Natural killer cell (primary cell): ENCODE results near the gene MALRD1. TPM values are rescaled to one million over a fixed set of nuclear protein-coding genes. Genes with fewer than 3 reads are reported as not detected.

Source experiments
- ATAC-seq, 3 donors: fragments of 150-1000 bp in 2 of 3; fragments of 200-7000 bp in 1 of 3; cut with Tn5 transposase; 1 replicate in 1 of 3; 2 replicates in 2 of 3; pipeline ENCODE4 v1.10.0; 2021; ENCODE audit warnings: mild to moderate bottlenecking in 2 of 3, moderate library complexity in 2 of 3
- DNase-seq, 2 donors: peaks; one replicate each; pipeline versions ENCODE4 v3.0.0 to v3.0.0-alpha.2; 2013 to 2021; ENCODE audit warnings: mixed read lengths in 1 of 2
- H3K27ac ChIP-seq: one replicate; pipeline ENCODE4 v1.5.1; 2013; ENCODE audit warnings: mild to moderate bottlenecking, low read length
- H3K27me3 ChIP-seq: one replicate; pipeline ENCODE4 v1.6.1; 2013; ENCODE audit warnings: low read length; ENCODE audit not compliant: control insufficient read depth, insufficient read depth
- H3K36me3 ChIP-seq: one replicate; pipeline ENCODE4 v1.6.1; 2013; ENCODE audit warnings: low read length; ENCODE audit not compliant: control insufficient read depth, insufficient read depth
- H3K4me1 ChIP-seq: one replicate; pipeline ENCODE4 v1.6.1; 2013; ENCODE audit warnings: low read length; ENCODE audit not compliant: control insufficient read depth, insufficient read depth
- H3K4me3 ChIP-seq: one replicate; pipeline ENCODE4 v1.5.1; 2013; ENCODE audit warnings: low read length
- H3K9me3 ChIP-seq: one replicate; pipeline ENCODE4 v1.6.1; 2013; ENCODE audit warnings: low read length; ENCODE audit not compliant: control insufficient read depth, insufficient read depth
- H3K27ac Mint-ChIP-seq, 2 donors: one replicate each; pipeline ENCODE4 v1.8.0; 2022; ENCODE audit warnings: mild to moderate bottlenecking in 2 of 2, mixed read lengths in 2 of 2, moderate library complexity in 1 of 2
- H3K27me3 Mint-ChIP-seq, 2 donors: one replicate each; pipeline ENCODE4 v1.8.0; 2022; ENCODE audit warnings: low read depth in 2 of 2, mixed read lengths in 2 of 2
- H3K36me3 Mint-ChIP-seq: one replicate; pipeline ENCODE4 v1.8.0; 2022; ENCODE audit warnings: mixed read lengths
- H3K4me1 Mint-ChIP-seq, 2 donors: one replicate each; pipeline ENCODE4 v1.8.0; 2022; ENCODE audit warnings: mixed read lengths in 2 of 2
- H3K4me3 Mint-ChIP-seq: one replicate; pipeline ENCODE4 v1.8.0; 2022; ENCODE audit warnings: mild to moderate bottlenecking, moderate library complexity, mixed read lengths
- H3K9me3 Mint-ChIP-seq, 2 donors: one replicate each; pipeline ENCODE4 v1.8.0; 2022; ENCODE audit warnings: mixed read lengths in 2 of 2
- CTCF ChIP-seq: fragments of 200-600 bp; IDR thresholded peaks from one replicate; pipeline ENCODE4 v1.8.0; 2022; ENCODE audit warnings: antibody characterized with exemption
- WGBS: methylation state at CpG from one replicate; pipeline ENCODE4 v1.1.7; 2013; ENCODE audit warnings: missing lambda C conversion rate; ENCODE audit not compliant: insufficient coverage; 5-methylcytosine and 5-hydroxymethylcytosine counted together
- intact Hi-C: fragments of 100-400 bp; cut with micrococcal nuclease; formaldehyde crosslinking; loops from one replicate; pipeline ENCODE4 v1.14.2; 2022
- total RNA-seq, 4 donors: library from RNA; stranded (reverse); fragments of 120-200 nt in 1 of 4; gene quantifications; one replicate each; pipeline versions ENCODE4 v1.2.3 to v1.2.4, GENCODE V29; 2013 to 2022

The MALRD1 gene
- total RNA-seq, 3 donors from 2014 or later (not counting 1 experiment from before 2014, with no cell fraction given): not detected

- 100% methylated on average over 1 of the region's 1 CpG for WGBS
- no peaks in the 10 kb centered on the region for H3K36me3 ChIP-seq
- no peak overlapping the region for H3K4me3 ChIP-seq
- no peak for DNase-seq
- H3K4me3 Mint-ChIP-seq: no peak overlapping the region
- peaks cover 9 to 20% of the 10 kb centered on the region in 2 donors for H3K9me3 Mint-ChIP-seq
- H3K27ac Mint-ChIP-seq: no peak overlapping the region
- no peak overlapping the region for H3K27ac ChIP-seq
- H3K4me1 Mint-ChIP-seq: no peaks in the 10 kb centered on the region
- ATAC-seq: no peak
- no peaks in the 10 kb centered on the region for H3K4me1 ChIP-seq
- no peaks in the 10 kb centered on the region for H3K36me3 Mint-ChIP-seq
- H3K27me3 Mint-ChIP-seq: no peaks in the 10 kb centered on the region
- TF ChIP-seq CTCF: no peak
- H3K27me3 ChIP-seq: no peaks in the 10 kb centered on the region
- peaks cover 15% of the 10 kb centered on the region for H3K9me3 ChIP-seq
- intact Hi-C loops: no loop called here
Observed at GRCh38 chr10:19111501-19112267, 63.1 kb downstream of the MALRD1 start.

DNA sequence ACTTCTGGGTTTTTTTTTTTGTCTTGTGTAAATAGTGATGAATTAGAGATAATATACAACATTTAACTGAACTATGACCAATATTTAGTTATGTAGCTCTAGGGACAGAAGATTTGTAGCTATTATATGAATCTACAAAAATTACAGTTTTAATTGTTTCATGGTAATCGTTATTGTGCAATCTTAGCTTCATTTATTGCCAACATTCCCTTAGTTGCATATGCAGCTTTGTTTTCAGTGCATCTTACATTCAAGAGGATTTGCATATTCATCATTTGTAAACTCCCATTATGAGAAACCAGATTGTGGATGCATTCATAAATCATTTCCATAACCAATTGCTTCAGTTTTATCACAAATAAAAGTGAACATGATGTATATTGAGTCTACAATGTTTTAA, 68.8 kb downstream of the MALRD1 start:
- no peak overlapping the region for H3K27ac ChIP-seq
- Mint-ChIP-seq H3K27ac (no peak overlapping the region), H3K27me3 (no peaks in the 10 kb centered on the region), H3K36me3 (no peaks in the 10 kb centered on the region), H3K4me1 (no peaks in the 10 kb centered on the region), H3K9me3 (peaks cover 12 to 30% of the 10 kb centered on the region in 2 donors), H3K4me3 (no peak overlapping the region)
- H3K27me3 ChIP-seq: no peaks in the 10 kb centered on the region
- TF ChIP-seq CTCF: no peak
- no peak for ATAC-seq
- H3K4me3 ChIP-seq: no peak overlapping the region
- H3K9me3 ChIP-seq: peaks cover 5% of the 10 kb centered on the region
- no peak for DNase-seq
- H3K4me1 ChIP-seq: no peaks in the 10 kb centered on the region
- intact Hi-C loops: no loop called here
- no peaks in the 10 kb centered on the region for H3K36me3 ChIP-seq
- 91% methylated on average over 1 of the region's 1 CpG for WGBS

DNA sequence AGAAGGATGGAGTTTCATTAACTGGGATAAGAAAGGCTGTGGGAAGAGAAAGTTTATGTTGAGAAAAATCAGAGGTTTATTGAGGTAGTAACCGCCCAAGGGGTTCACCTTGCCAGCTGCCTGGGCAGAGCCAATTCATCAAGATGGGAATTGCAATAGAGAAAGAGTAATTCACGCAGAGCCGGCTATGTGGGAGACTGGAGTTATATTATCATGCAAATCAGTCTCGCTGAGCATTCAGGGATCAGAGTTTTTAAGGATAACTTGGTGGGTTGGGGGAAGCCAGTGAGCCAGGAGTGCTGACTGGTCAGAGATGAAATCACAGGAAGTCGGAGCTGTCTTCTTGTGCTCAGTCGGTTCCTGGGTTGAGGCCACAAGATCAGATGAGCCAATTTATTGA, 70.6 kb downstream of the MALRD1 start:
- 66% methylated on average over 6 of the region's 6 CpGs for WGBS
- no peak overlapping the region for H3K4me3 ChIP-seq
- H3K9me3 ChIP-seq: peaks cover 5% of the 10 kb centered on the region
- TF ChIP-seq CTCF: no peak
- ATAC-seq (no peak), DNase-seq (no peak)
- no peaks in the 10 kb centered on the region for H3K36me3 ChIP-seq
- intact Hi-C loops: no loop called here
- Mint-ChIP-seq H3K27ac (no peak overlapping the region), H3K9me3 (peaks cover 10 to 23% of the 10 kb centered on the region in 2 donors), H3K36me3 (no peaks in the 10 kb centered on the region), H3K4me3 (no peak overlapping the region), H3K27me3 (no peaks in the 10 kb centered on the region), H3K4me1 (no peaks in the 10 kb centered on the region)
- H3K27ac ChIP-seq: no peak overlapping the region
- no peaks in the 10 kb centered on the region for H3K4me1 ChIP-seq
- no peaks in the 10 kb centered on the region for H3K27me3 ChIP-seq

- Histone ChIP-seq H3K27ac (no peak overlapping the region), H3K9me3 (peaks cover 2% of the 10 kb centered on the region), H3K27me3 (no peaks in the 10 kb centered on the region), H3K36me3 (no peaks in the 10 kb centered on the region), H3K4me1 (no peaks in the 10 kb centered on the region), H3K4me3 (no peak overlapping the region)
- Mint-ChIP-seq H3K4me3 (no peak overlapping the region), H3K36me3 (no peaks in the 10 kb centered on the region), H3K9me3 (peaks cover 13 to 26% of the 10 kb centered on the region in 2 donors), H3K27me3 (no peaks in the 10 kb centered on the region), H3K4me1 (no peaks in the 10 kb centered on the region), H3K27ac (no peak overlapping the region)
- 88% methylated on average over 4 of the region's 5 CpGs for WGBS
- no peak for TF ChIP-seq CTCF
- DNase-seq (no peak), ATAC-seq (no peak)
- intact Hi-C loops: no loop called here
Observed at GRCh38 chr10:19120381-19120908, 71.8 kb downstream of the MALRD1 start.
